Right lobe of liver (tissue), 6 donors: ENCODE results near the gene P2RY14. TPM values are rescaled to one million over a fixed set of nuclear protein-coding genes. Genes with fewer than 3 reads are reported as not detected.

Experiments
- ATAC-seq, 4 donors: fragments of 200-7000 bp; cut with Tn5 transposase; one replicate each; pipeline ENCODE4 v1.9.1; 2020; ENCODE audit warnings: mild to moderate bottlenecking in 4 of 4, moderate library complexity in 4 of 4
- DNase-seq, 3 donors: peaks; one replicate each; pipeline ENCODE4 v3.0.0-alpha.2; 2020
- H3K27ac ChIP-seq, 3 donors: fragments of 200-600 bp; one replicate each; pipeline ENCODE4 v1.8.0; 2022
- H3K27me3 ChIP-seq, 2 donors: fragments of 200-600 bp; one replicate each; pipeline ENCODE4 v1.8.0; 2022
- H3K36me3 ChIP-seq, 4 donors: fragments of 200-600 bp; sonication (generic) in 1 of 4; one replicate each; pipeline versions ENCODE4 v1.5.1 to v1.8.0; 2017 to 2022; ENCODE audit warnings: control low read depth in 1 of 4
- H3K4me1 ChIP-seq, 4 donors: fragments of 200-600 bp; sonication (generic) in 1 of 4; one replicate each; pipeline versions ENCODE4 v1.5.1 to v1.8.0; 2017 to 2022; ENCODE audit warnings: control low read depth in 1 of 4
- H3K4me3 ChIP-seq, 3 donors: fragments of 200-600 bp; one replicate each; pipeline ENCODE4 v1.8.0; 2022
- H3K9me3 ChIP-seq, 4 donors: fragments of 200-600 bp; sonication (generic) in 1 of 4; one replicate each; pipeline versions ENCODE4 v1.5.1 to v1.8.0; 2017 to 2022; ENCODE audit warnings: control low read depth in 1 of 4
- CTCF ChIP-seq, 4 donors: fragments of 200-600 bp in 3 of 4; fragments of 450-650 bp in 1 of 4; IDR thresholded peaks; one replicate each; pipeline versions ENCODE4 v1.5.1 to v1.8.0; 2016 to 2022; ENCODE audit warnings: antibody characterized with exemption in 4 of 4, mild to moderate bottlenecking in 2 of 4
- POLR2A ChIP-seq: fragments of 450-650 bp; IDR thresholded peaks from one replicate; pipeline ENCODE4 v1.6.1; 2017; ENCODE audit warnings: antibody characterized with exemption, mild to moderate bottlenecking
- WGBS: methylation state at CpG from one replicate; pipeline ENCODE4 v1.1.6; 2018; ENCODE audit warnings: low coverage, low lambda C conversion rate; ENCODE audit not compliant: insufficient coverage; ENCODE audit errors: missing lambda C conversion rate; 5-methylcytosine and 5-hydroxymethylcytosine counted together
- intact Hi-C, 2 donors: fragments of 100-400 bp; cut with DNase I; formaldehyde crosslinking; loops; one replicate each; pipeline versions ENCODE4 v1.11.2 to v1.14.1; 2022
- total RNA-seq, 6 experiments: library from RNA; depleted of rRNA in 2 of 6; stranded (reverse); fragments of >200 nt in 2 of 6; fragmentation: NEBNext Ultra II Directional in 3 of 6; extraction: Animal tissue kit (Norgen Biotek cat#: 25700) in 3 of 6; gene quantifications; one replicate each; pipeline versions ENCODE4 v1.1.0 to v1.2.4, GENCODE V29; 2016 to 2023
- donor health status: DM: no; HTN: yes; CAD: no.
- donor health status: DM: no; HTN: no; CAD: no.
- donor health status: DM: no; HTN: no; CAD: no.
- donor health status: DM: no; HTN: yes; CAD: no.
- donor health status: DM: no; HTN: yes; CAD: no.

Gene P2RY14
- total RNA-seq, 6 experiments from 2014 or later: 0.12 to 0.18 (median 0.12) TPM; not detected in 3

GRCh38 chr3:151315846-151316245 lies 37.5 kb upstream of the P2RY14 start:
- Histone ChIP-seq H3K4me1 (no peaks in the 10 kb centered on the region), H3K4me3 (no peak overlapping the region), H3K27me3 (no peaks in the 10 kb centered on the region), H3K36me3 (no peaks in the 10 kb centered on the region), H3K9me3 (no peaks in the 10 kb centered on the region), H3K27ac (no peak overlapping the region)
- TF ChIP-seq POLR2A (no peak), CTCF (IDR thresholded peaks at IDR 0.05) (no peak)
- DNase-seq (no peak), ATAC-seq (no peak)
- 89% methylated on average over 2 of the region's 2 CpGs for WGBS
- intact Hi-C loops: no loop called here

DNA sequence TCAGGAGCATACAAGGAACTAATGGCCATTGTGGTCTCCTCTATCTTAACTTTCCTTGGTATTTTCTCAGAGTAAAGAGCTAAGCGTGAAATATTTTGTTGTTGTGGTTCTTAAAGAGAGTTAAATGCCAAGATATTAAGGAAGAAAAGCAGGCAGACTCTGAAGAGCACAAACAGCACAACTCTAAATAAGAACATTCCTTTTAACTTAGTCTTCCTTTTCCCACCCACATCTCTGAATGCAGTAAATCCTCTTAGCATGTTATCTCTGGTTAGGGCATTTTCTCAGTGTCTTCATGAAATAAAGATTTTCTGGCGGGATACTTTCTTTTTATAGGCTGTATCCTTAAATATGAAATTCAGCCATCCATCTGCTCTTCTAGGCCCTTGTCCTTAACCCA lies 36.8 kb upstream of the P2RY14 start:
- Histone ChIP-seq H3K27me3 (no peaks in the 10 kb centered on the region), H3K9me3 (no peaks in the 10 kb centered on the region), H3K4me3 (no peak overlapping the region), H3K36me3 (no peaks in the 10 kb centered on the region), H3K4me1 (no peaks in the 10 kb centered on the region), H3K27ac (no peak overlapping the region)
- WGBS: 78% methylated on average over 2 of the region's 2 CpGs
- TF ChIP-seq POLR2A (no peak), CTCF (IDR thresholded peaks at IDR 0.05) (no peak)
- no peak for ATAC-seq
- DNase-seq: no peak
- intact Hi-C loops: no loop called here

GRCh38 chr3:151314593-151314992 lies 36.3 kb upstream of the P2RY14 start:
- H3K9me3 ChIP-seq: no peaks in the 10 kb centered on the region
- TF ChIP-seq POLR2A (no peak), CTCF (IDR thresholded peaks at IDR 0.05) (no peak)
- no peaks in the 10 kb centered on the region for H3K27me3 ChIP-seq
- H3K27ac ChIP-seq: no peak overlapping the region
- intact Hi-C loops: no loop called here
- DNase-seq: no peak
- H3K4me3 ChIP-seq: no peak overlapping the region
- ATAC-seq: no peak
- WGBS: 97% methylated on average over 5 of the region's 5 CpGs
- H3K4me1 ChIP-seq: no peaks in the 10 kb centered on the region
- H3K36me3 ChIP-seq: no peaks in the 10 kb centered on the region

- intact Hi-C loops: no loop called here
- 100% methylated on average over 2 of the region's 2 CpGs for WGBS
- Histone ChIP-seq H3K4me1 (no peaks in the 10 kb centered on the region), H3K4me3 (no peak overlapping the region), H3K36me3 (no peaks in the 10 kb centered on the region), H3K27ac (no peak overlapping the region), H3K9me3 (no peaks in the 10 kb centered on the region), H3K27me3 (no peaks in the 10 kb centered on the region)
- TF ChIP-seq POLR2A (no peak), CTCF (IDR thresholded peaks at IDR 0.05) (no peak)
- no peak for DNase-seq
- no peak for ATAC-seq
Measured at GRCh38 chr3:151314137-151314536, 35.8 kb upstream of the P2RY14 start.

DNA sequence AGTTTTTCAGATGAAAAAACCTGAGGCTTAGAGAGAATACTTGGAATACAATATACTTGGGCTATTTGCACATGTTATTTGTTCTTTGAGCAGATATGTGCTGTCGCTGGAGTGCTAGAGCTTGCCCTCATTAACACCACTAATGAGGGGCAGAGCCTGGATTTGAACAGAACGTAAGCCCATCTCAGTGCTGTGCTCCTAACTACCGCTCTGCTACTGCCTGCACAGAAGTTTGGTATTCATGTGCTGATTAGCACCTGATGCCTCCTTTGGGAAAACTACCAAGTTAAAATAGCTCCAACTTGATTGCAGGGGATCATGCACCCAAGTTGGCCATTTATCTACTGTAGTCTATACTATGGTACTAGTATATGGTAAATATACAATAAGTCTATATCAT lies 34.6 kb upstream of the P2RY14 start:
- Histone ChIP-seq H3K27me3 (no peaks in the 10 kb centered on the region), H3K4me1 (no peaks in the 10 kb centered on the region), H3K9me3 (no peaks in the 10 kb centered on the region), H3K27ac (no peak overlapping the region), H3K4me3 (no peak overlapping the region), H3K36me3 (no peaks in the 10 kb centered on the region)
- intact Hi-C loops: no loop called here
- WGBS: 86% methylated on average over 3 of the region's 3 CpGs
- ATAC-seq (no peak), DNase-seq (no peak)
- no peak for TF ChIP-seq POLR2A
- no peak for TF ChIP-seq CTCF (IDR thresholded peaks at IDR 0.05)
